ENCODE measurements around the gene MTCH2. TPM values are rescaled to one million over a fixed set of nuclear protein-coding genes. Genes with fewer than 3 reads are reported as not detected.
"Not testable (repeated sequence)": the region's sequence is repeated elsewhere in the genome, so short reads cannot be mapped to it uniquely, and the experiment has no call there.

MTCH2 gene
- total RNA-seq, 1 donor from 2014 or later, result 131 TPM

- no peak overlapping the region for H3K4me3 ChIP-seq (ENCODE audit: low read depth, low read length)
- DNase-seq (ENCODE audit: low read depth), result no peak
- no peak for TF ChIP-seq CTCF (IDR thresholded peaks at IDR 0.05; ENCODE audit: insufficient read depth, low read length, poor library complexity, severe bottlenecking)
- H3K36me3 ChIP-seq (ENCODE audit: control insufficient read depth, insufficient read depth, low read length), result no peaks in the 10 kb centered on the region
- no peaks in the 10 kb centered on the region for H3K27me3 ChIP-seq (ENCODE audit: control insufficient read depth, insufficient read depth, low read length)
These were observed 25.2 kb upstream of the MTCH2 start for GRCh38 chr11:47667555-47667954.

- TF ChIP-seq CTCF (IDR thresholded peaks at IDR 0.05; ENCODE audit: insufficient read depth, low read length, poor library complexity, severe bottlenecking), result no peak
- H3K4me3 ChIP-seq (ENCODE audit: low read depth, low read length), result no peak overlapping the region
- no peak for DNase-seq (ENCODE audit: low read depth)
- no peaks in the 10 kb centered on the region for H3K36me3 ChIP-seq (ENCODE audit: control insufficient read depth, insufficient read depth, low read length)
- H3K27me3 ChIP-seq (ENCODE audit: control insufficient read depth, insufficient read depth, low read length), result no peaks in the 10 kb centered on the region
These were observed 24.8 kb upstream of the MTCH2 start for GRCh38 chr11:47667135-47667534.

GRCh38 chr11:47664936-47665335, 22.6 kb upstream of the MTCH2 start:
- H3K4me3 ChIP-seq (ENCODE audit: low read depth, low read length); H3K27me3 ChIP-seq (ENCODE audit: control insufficient read depth, insufficient read depth, low read length); DNase-seq (ENCODE audit: low read depth); H3K36me3 ChIP-seq (ENCODE audit: control insufficient read depth, insufficient read depth, low read length): not testable (repeated sequence)

- no peak overlapping the region for H3K4me3 ChIP-seq (ENCODE audit: low read depth, low read length)
- no peak for TF ChIP-seq CTCF (IDR thresholded peaks at IDR 0.05; ENCODE audit: insufficient read depth, low read length, poor library complexity, severe bottlenecking)
- no peak for DNase-seq (ENCODE audit: low read depth)
- H3K27me3 ChIP-seq (ENCODE audit: control insufficient read depth, insufficient read depth, low read length), result no peaks in the 10 kb centered on the region
- H3K36me3 ChIP-seq (ENCODE audit: control insufficient read depth, insufficient read depth, low read length), result no peaks in the 10 kb centered on the region
These were observed 18.9 kb upstream of the MTCH2 start for GRCh38 chr11:47661245-47661644.

- H3K4me3 ChIP-seq (ENCODE audit: low read depth, low read length), result no peak overlapping the region
- TF ChIP-seq CTCF (IDR thresholded peaks at IDR 0.05; ENCODE audit: insufficient read depth, low read length, poor library complexity, severe bottlenecking), result no peak
- DNase-seq (ENCODE audit: low read depth), result no peak
These were observed 16.9 kb upstream of the MTCH2 start for GRCh38 chr11:47659276-47659675.

GRCh38 chr11:47656260-47656885, 14.0 kb upstream of the MTCH2 start:
- no peaks in the 10 kb centered on the region for H3K36me3 ChIP-seq (ENCODE audit: control insufficient read depth, insufficient read depth, low read length)
- TF ChIP-seq CTCF (IDR thresholded peaks at IDR 0.05; ENCODE audit: insufficient read depth, low read length, poor library complexity, severe bottlenecking), result no peak
- no peak for DNase-seq (ENCODE audit: low read depth)
- no peak overlapping the region for H3K4me3 ChIP-seq (ENCODE audit: low read depth, low read length)
- no peaks in the 10 kb centered on the region for H3K27me3 ChIP-seq (ENCODE audit: control insufficient read depth, insufficient read depth, low read length)

More at GRCh38 chr11:47659276-47659675, 16.9 kb upstream of the MTCH2 start:
- no peaks in the 10 kb centered on the region for H3K27me3 ChIP-seq (ENCODE audit: control insufficient read depth, insufficient read depth, low read length)
- no peaks in the 10 kb centered on the region for H3K36me3 ChIP-seq (ENCODE audit: control insufficient read depth, insufficient read depth, low read length)

All from kidney epithelial cell (primary cell).